GM12878 (cell line): ENCODE results near the gene SNX8. TPM values are rescaled to one million over a fixed set of nuclear protein-coding genes. Genes with fewer than 3 reads are reported as not detected.

Source experiments
- ATAC-seq: fragments of 200-7000 bp; cut with Tn5 transposase; 3 replicates; pipeline ENCODE4 v1.9.1; 2020; ENCODE audit warnings: mild to moderate bottlenecking, moderate library complexity
- BruUV-seq: library from RNA; stranded (reverse); fragments of 400-500 nt; replicated peaks from 2 replicates; lab custom pipeline; 2021; lab: Mats Ljungman, UMichigan
- CTCF ChIA-PET: fragments of 300-600 bp; sonication (Branson Sonifier 250); formaldehyde crosslinking; extraction: SDS; loops from one replicate; lab custom pipeline; 2021; ENCODE audit warnings: inconsistent platforms; lab: Yijun Ruan, JAX
- POLR2A ChIA-PET: fragments of 350-600 bp; formaldehyde crosslinking; extraction: SDS; loops from one replicate; lab custom pipeline; 2021; ENCODE audit warnings: inconsistent platforms; lab: Charles Lee
- RAD21 ChIA-PET: fragments of 300-600 bp; sonication (Branson Sonifier 250); formaldehyde crosslinking; loops from one replicate; lab custom pipeline; 2023; ENCODE audit warnings: antibody characterized with exemption; ENCODE audit not compliant: unreplicated experiment; lab: Charles Lee
- SMC1A ChIA-PET: fragments of 300-600 bp; sonication (Branson Sonifier 250); formaldehyde crosslinking; loops from one replicate; lab custom pipeline; 2023; ENCODE audit not compliant: unreplicated experiment, uncharacterized antibody; lab: Charles Lee
- DNase-seq: peaks from one replicate; pipeline ENCODE4 v3.0.0-alpha.2; 2011; ENCODE audit warnings: low read depth, low spot score
- FAIRE-seq: peaks from 3 replicates; lab custom pipeline; 2011; peaks lifted over from hg19 to GRCh38; lab: Jason Lieb, UNC
- H2AFZ ChIP-seq: 2 replicates; pipeline ENCODE4 v1.6.0; 2011; ENCODE audit warnings: low read depth, low read length, control low read depth; ENCODE audit not compliant: control insufficient read depth
- H3K27ac ChIP-seq: 2 replicates; pipeline ENCODE4 v1.5.1; 2011; ENCODE audit warnings: control low read depth; ENCODE audit not compliant: control insufficient read depth, insufficient read depth
- H3K27me3 ChIP-seq, 2 experiments: replicated peaks in 1 of 2; 2 replicates each; pipeline versions ENCODE4 v1.6.0 to v1.6.1; 2011; ENCODE audit warnings: low read length in 1 of 2; ENCODE audit not compliant: control insufficient read depth in 2 of 2, insufficient read depth in 2 of 2
- H3K36me3 ChIP-seq, 2 experiments: 2 replicates each; pipeline ENCODE4 v1.5.1; 2011; ENCODE audit warnings: low read length in 1 of 2; ENCODE audit not compliant: control insufficient read depth in 2 of 2, insufficient read depth in 2 of 2
- H3K4me1 ChIP-seq: 2 replicates; pipeline ENCODE4 v1.6.1; 2011; ENCODE audit warnings: mild to moderate bottlenecking, low read length, moderate library complexity, mixed read lengths; ENCODE audit not compliant: control insufficient read depth, insufficient read depth
- H3K4me2 ChIP-seq: 2 replicates; pipeline ENCODE4 v1.6.0; 2011; ENCODE audit warnings: control low read depth; ENCODE audit not compliant: control insufficient read depth, insufficient read depth
- H3K4me3 ChIP-seq: fragments of 200-600 bp; sonication (generic); 2 replicates; pipeline ENCODE4 v1.5.1; 2016
- H3K79me2 ChIP-seq: 2 replicates; pipeline ENCODE4 v1.6.0; 2011; ENCODE audit warnings: low read length; ENCODE audit not compliant: control insufficient read depth, insufficient read depth
- H3K9ac ChIP-seq: 2 replicates; pipeline ENCODE4 v1.8.0; 2011; ENCODE audit warnings: low read length, control low read depth, mixed read lengths; ENCODE audit not compliant: control insufficient read depth, insufficient read depth
- H3K9me3 ChIP-seq: replicated peaks from 3 replicates; pipeline ENCODE4 v1.5.1; 2011; ENCODE audit warnings: mild to moderate bottlenecking, low read length; ENCODE audit not compliant: control insufficient read depth, insufficient read depth
- H4K20me1 ChIP-seq: 2 replicates; pipeline ENCODE4 v1.6.0; 2011; ENCODE audit not compliant: control insufficient read depth, insufficient read depth
- BMI1 ChIP-seq: fragments of 450-650 bp; IDR thresholded peaks from 2 replicates; pipeline ENCODE4 v1.6.1; 2016; ENCODE audit warnings: mild to moderate bottlenecking, moderate library complexity, borderline replicate concordance
- FOXK2 ChIP-seq: fragments of 450-650 bp; IDR thresholded peaks from 2 replicates; pipeline ENCODE4 v1.6.1; 2017; ENCODE audit warnings: mild to moderate bottlenecking, moderate library complexity
- GATAD2B ChIP-seq: fragments of 450-650 bp; conservative IDR thresholded peaks from 2 replicates; pipeline ENCODE4 v1.6.1; 2017; ENCODE audit warnings: low read depth, mild to moderate bottlenecking, moderate library complexity
- JUNB ChIP-seq: IDR thresholded peaks from 2 replicates; pipeline ENCODE4 v1.6.1; 2016; ENCODE audit warnings: antibody characterized with exemption, mild to moderate bottlenecking
- JUND ChIP-seq: IDR thresholded peaks from 2 replicates; pipeline ENCODE4 v1.6.1; 2012; ENCODE audit warnings: low read depth, mild to moderate bottlenecking, low read length, improper control_type of control experiment, moderate library complexity
- KAT2A ChIP-seq: conservative IDR thresholded peaks from 2 replicates; pipeline ENCODE4 v1.6.1; 2011; ENCODE audit warnings: low read depth, low read length; ENCODE audit not compliant: control insufficient read depth
- LARP7 ChIP-seq: fragments of 450-650 bp; IDR thresholded peaks from 2 replicates; pipeline ENCODE4 v1.6.1; 2017; ENCODE audit warnings: mild to moderate bottlenecking
- NBN ChIP-seq: fragments of 450-650 bp; IDR thresholded peaks from 2 replicates; pipeline ENCODE4 v1.6.1; 2016
- POLR2AphosphoS2 ChIP-seq: IDR thresholded peaks from 2 replicates; pipeline ENCODE4 v1.6.1; 2011; ENCODE audit warnings: low read depth, mild to moderate bottlenecking, low read length, improper control_type of control experiment, moderate library complexity
- RB1 ChIP-seq: fragments of 450-650 bp; formaldehyde crosslinking; IDR thresholded peaks from 2 replicates; pipeline ENCODE4 v1.6.1; 2017; ENCODE audit warnings: mild to moderate bottlenecking, borderline replicate concordance
- RELA ChIP-seq: fragments of 450-650 bp; IDR thresholded peaks from 2 replicates; pipeline ENCODE4 v1.8.0; 2014; ENCODE audit warnings: borderline replicate concordance; ENCODE audit not compliant: partially characterized antibody
- RUNX3 ChIP-seq: IDR thresholded peaks from 2 replicates; pipeline ENCODE4 v1.6.1; 2012; ENCODE audit warnings: low read length, inconsistent platforms
- SREBF1 ChIP-seq: IDR thresholded peaks from 2 replicates; pipeline ENCODE4 v1.6.1; 2012; ENCODE audit warnings: mild to moderate bottlenecking, low read length
- TCF3 ChIP-seq: IDR thresholded peaks from 2 replicates; pipeline ENCODE4 v1.6.1; 2012; ENCODE audit warnings: low read depth, mild to moderate bottlenecking, low read length, borderline replicate concordance; ENCODE audit not compliant: insufficient read depth
- WGBS: methylation state at CpG from one replicate; pipeline ENCODE4 v1.1.6; 2016; ENCODE audit warnings: low lambda C conversion rate; ENCODE audit not compliant: insufficient replicate concordance, insufficient coverage; ENCODE audit errors: missing lambda C conversion rate; 5-methylcytosine and 5-hydroxymethylcytosine counted together
- in situ Hi-C: fragments of 300-500 bp; cut with MboI; formaldehyde crosslinking; loops from 9 replicates; pipeline ENCODE4 v1.14.3; 2018; ENCODE audit warnings: mixed read lengths
- intact Hi-C: fragments of 100-400 bp; cut with micrococcal nuclease; formaldehyde crosslinking; loops from one replicate; pipeline ENCODE4 v1.14.2; 2022; ENCODE audit not compliant: unreplicated experiment
- polyA plus RNA-seq, 11 experiments: library from polyadenylated mRNA; depleted of rRNA in 4 of 11; unstranded in 6 of 11; stranded (reverse) in 5 of 11; fragments of >200 nt; fragmentation: Nextera tagmentation in 4 of 11; fragmentation: Illumina TruSeq in 1 of 11; extraction: Ambion mirVana in 4 of 11; extraction: Trizol in 1 of 11; gene quantifications; 1 replicate in 1 of 11; 2 replicates in 10 of 11; pipeline versions ENCODE4 v1.2.1 to v1.2.3, GENCODE V29; 2011 to 2016; ENCODE audit warnings: inconsistent platforms in 2 of 11, missing spikeins in 2 of 11, low read depth in 1 of 11
- total RNA-seq, 4 experiments: library from RNA; depleted of rRNA in 3 of 4; stranded (reverse); fragments of >200 nt in 3 of 4; fragmentation: Illumina TruSeq in 1 of 4; extraction: Trizol in 1 of 4; gene quantifications; 2 replicates each; pipeline versions ENCODE4 v1.2.1 to v1.2.3, GENCODE V29; 2013 to 2021
- TF ChIP-seq, protein P1 (sequence below): fragments of 450-650 bp; IDR thresholded peaks from 2 replicates; pipeline ENCODE4 v1.6.1; 2014; ENCODE audit warnings: mild to moderate bottlenecking
- TF ChIP-seq, protein P2 (sequence below): IDR thresholded peaks from 2 replicates; pipeline ENCODE4 v1.6.1; 2012; ENCODE audit warnings: low read depth, low read length, improper control_type of control experiment
- TF ChIP-seq, protein P3 (sequence below): IDR thresholded peaks from 2 replicates; pipeline ENCODE4 v1.6.1; 2012; ENCODE audit warnings: low read length, inconsistent platforms
- TF ChIP-seq, protein P4 (sequence below): IDR thresholded peaks from 2 replicates; pipeline ENCODE4 v1.6.1; 2011; ENCODE audit warnings: low read depth, mild to moderate bottlenecking, low read length, moderate library complexity, borderline replicate concordance; ENCODE audit errors: extremely low read depth

Gene SNX8
- total and polyA plus RNA-seq, 10 of the 15 experiments (the other 5 are each of a cell fraction or from before 2014, with no cell fraction given), result 6.4 to 210 (median 97.6) TPM

DNA sequence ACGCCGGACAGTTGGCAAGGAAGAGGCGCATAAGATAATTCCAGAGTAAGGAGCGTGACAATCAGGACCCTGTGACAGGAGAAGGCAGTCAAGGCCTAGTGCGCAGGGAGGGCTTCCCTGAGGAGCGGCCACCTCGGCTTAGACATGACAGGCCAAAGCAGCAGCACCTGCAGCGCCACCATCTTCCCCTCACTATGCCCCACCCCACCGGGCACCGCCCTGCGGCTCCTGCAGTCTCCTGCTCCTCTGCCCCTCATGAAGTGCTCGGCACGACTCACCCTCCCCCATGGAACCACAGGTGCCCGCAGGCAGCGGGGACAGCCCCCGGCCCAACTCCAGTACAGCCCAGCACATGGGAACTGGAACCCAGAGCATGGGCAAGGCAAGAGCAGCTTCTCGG lies 93.3 kb downstream of the SNX8 start:
- H3K9me3 ChIP-seq, result no peaks in the 10 kb centered on the region
- H3K4me2 ChIP-seq, result no peak overlapping the region
- CTCF ChIA-PET, result no interaction called here
- no peaks in the 10 kb centered on the region for H3K79me2 ChIP-seq
- BruUV-seq, result no TSS peak
- POLR2A ChIA-PET, result no interaction called here
- WGBS, result 94% methylated on average over 15 of the region's 17 CpGs
- peaks cover 15 to 58% of the 10 kb centered on the region in 2 experiments for H3K36me3 ChIP-seq
- peaks cover 2% of the 10 kb centered on the region; the same call in 1 of the 2 replicates for H4K20me1 ChIP-seq
- intact Hi-C loops (no loop called here), in situ Hi-C loops (no loop called here)
- H3K27me3 ChIP-seq, result no peaks in the 10 kb centered on the region
- no peak overlapping the region for H3K4me3 ChIP-seq
- DNase-seq, result no peak
- RAD21 ChIA-PET, result no interaction called here
- no peaks in the 10 kb centered on the region for H3K4me1 ChIP-seq
- no peak overlapping the region for H3K27ac ChIP-seq
- ATAC-seq, result no peak
- TF ChIP-seq POLR2AphosphoS2 (no peak), SREBF1 (no peak), JUNB (no peak), NBN (no peak), BMI1 (no peak), KAT2A (no peak), LARP7 (no peak), RB1 (no peak), FOXK2 (no peak), RELA (no peak), GATAD2B (no peak), RUNX3 (no peak), JUND (no peak), TCF3 (no peak)
- TF ChIP-seq, protein P1, sequence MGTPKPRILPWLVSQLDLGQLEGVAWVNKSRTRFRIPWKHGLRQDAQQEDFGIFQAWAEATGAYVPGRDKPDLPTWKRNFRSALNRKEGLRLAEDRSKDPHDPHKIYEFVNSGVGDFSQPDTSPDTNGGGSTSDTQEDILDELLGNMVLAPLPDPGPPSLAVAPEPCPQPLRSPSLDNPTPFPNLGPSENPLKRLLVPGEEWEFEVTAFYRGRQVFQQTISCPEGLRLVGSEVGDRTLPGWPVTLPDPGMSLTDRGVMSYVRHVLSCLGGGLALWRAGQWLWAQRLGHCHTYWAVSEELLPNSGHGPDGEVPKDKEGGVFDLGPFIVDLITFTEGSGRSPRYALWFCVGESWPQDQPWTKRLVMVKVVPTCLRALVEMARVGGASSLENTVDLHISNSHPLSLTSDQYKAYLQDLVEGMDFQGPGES, result no peak
- TF ChIP-seq, protein P2, sequence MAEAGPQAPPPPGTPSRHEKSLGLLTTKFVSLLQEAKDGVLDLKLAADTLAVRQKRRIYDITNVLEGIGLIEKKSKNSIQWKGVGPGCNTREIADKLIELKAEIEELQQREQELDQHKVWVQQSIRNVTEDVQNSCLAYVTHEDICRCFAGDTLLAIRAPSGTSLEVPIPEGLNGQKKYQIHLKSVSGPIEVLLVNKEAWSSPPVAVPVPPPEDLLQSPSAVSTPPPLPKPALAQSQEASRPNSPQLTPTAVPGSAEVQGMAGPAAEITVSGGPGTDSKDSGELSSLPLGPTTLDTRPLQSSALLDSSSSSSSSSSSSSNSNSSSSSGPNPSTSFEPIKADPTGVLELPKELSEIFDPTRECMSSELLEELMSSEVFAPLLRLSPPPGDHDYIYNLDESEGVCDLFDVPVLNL, result no peak
- TF ChIP-seq, protein P3, sequence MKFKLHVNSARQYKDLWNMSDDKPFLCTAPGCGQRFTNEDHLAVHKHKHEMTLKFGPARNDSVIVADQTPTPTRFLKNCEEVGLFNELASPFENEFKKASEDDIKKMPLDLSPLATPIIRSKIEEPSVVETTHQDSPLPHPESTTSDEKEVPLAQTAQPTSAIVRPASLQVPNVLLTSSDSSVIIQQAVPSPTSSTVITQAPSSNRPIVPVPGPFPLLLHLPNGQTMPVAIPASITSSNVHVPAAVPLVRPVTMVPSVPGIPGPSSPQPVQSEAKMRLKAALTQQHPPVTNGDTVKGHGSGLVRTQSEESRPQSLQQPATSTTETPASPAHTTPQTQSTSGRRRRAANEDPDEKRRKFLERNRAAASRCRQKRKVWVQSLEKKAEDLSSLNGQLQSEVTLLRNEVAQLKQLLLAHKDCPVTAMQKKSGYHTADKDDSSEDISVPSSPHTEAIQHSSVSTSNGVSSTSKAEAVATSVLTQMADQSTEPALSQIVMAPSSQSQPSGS, result no peak
- TF ChIP-seq, protein P4, sequence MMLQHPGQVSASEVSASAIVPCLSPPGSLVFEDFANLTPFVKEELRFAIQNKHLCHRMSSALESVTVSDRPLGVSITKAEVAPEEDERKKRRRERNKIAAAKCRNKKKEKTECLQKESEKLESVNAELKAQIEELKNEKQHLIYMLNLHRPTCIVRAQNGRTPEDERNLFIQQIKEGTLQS, result no peak
- SMC1A ChIA-PET, result interaction anchor here (0.6 kb wide), 1 partner anchor 110 kb away, joined by 3 read pairs; no protein-coding TSS in a partner anchor
- no peak for FAIRE-seq
- H3K9ac ChIP-seq, result no peak overlapping the region
- H2AFZ ChIP-seq, result no peak overlapping the region
